Right lobe of liver (tissue), 4 donors: ENCODE data around the gene COL4A3.

Experiments
- CTCF ChIP-seq, 4 donors: fragments of 200-600 bp in 3 of 4; fragments of 450-650 bp in 1 of 4; IDR thresholded peaks; one replicate each; pipeline versions ENCODE4 v1.5.1 to v1.8.0; 2016 to 2022; ENCODE audit warnings: antibody characterized with exemption in 4 of 4, mild to moderate bottlenecking in 2 of 4
- POLR2A ChIP-seq: fragments of 450-650 bp; IDR thresholded peaks from one replicate; pipeline ENCODE4 v1.6.1; 2017; ENCODE audit warnings: antibody characterized with exemption, mild to moderate bottlenecking
- donor health status: DM: no; HTN: no; CAD: no.
- donor health status: DM: no; HTN: no; CAD: no.
- donor health status: DM: no; HTN: yes; CAD: no.

GRCh38 chr2:227317834-227318233 is 153.4 kb downstream of the COL4A3 start:
- TF ChIP-seq CTCF (IDR thresholded peaks at IDR 0.05) (no peak), POLR2A (no peak)
